Measurements from ENCODE around the gene CELA3B. TPM values are rescaled to one million over a fixed set of nuclear protein-coding genes. Genes with fewer than 3 reads are reported as not detected.
"Not testable (repeated sequence)": the region's sequence is repeated elsewhere in the genome, so short reads cannot be mapped to it uniquely, and the experiment has no call there.

The CELA3B gene
- total RNA-seq, 4 donors from 2014 or later: not detected

GRCh38 chr1:22030057-22030456, 53.2 kb downstream of the CELA3B start:
- H3K27ac ChIP-seq: no peak overlapping the region
- TF ChIP-seq CTCF (IDR thresholded peaks at IDR 0.05) (no peak), POLR2A (IDR thresholded peaks at IDR 0.05) (no peak)
- no peak for DNase-seq
- no peak overlapping the region for H3K4me3 ChIP-seq (replicated peaks in 1 of 3)
- peaks cover 6 to 8% of the 10 kb centered on the region in 2 donors for H3K4me1 ChIP-seq
- 87 to 88% methylated on average over 4 of the region's 4 CpGs for WGBS, 2 donors
- H3K36me3 ChIP-seq: no peaks in the 10 kb centered on the region
- H3K27me3 ChIP-seq: no peaks in the 10 kb centered on the region
- no peaks in the 10 kb centered on the region for H3K9me3 ChIP-seq
- intact Hi-C loops (cut with DNase I): no loop called here

GRCh38 chr1:22030473-22030872, 53.7 kb downstream of the CELA3B start:
- H3K4me3 ChIP-seq (replicated peaks in 1 of 3): no peak overlapping the region
- intact Hi-C loops (cut with DNase I): no loop called here
- H3K27ac ChIP-seq: no peak overlapping the region

GRCh38 chr1:22031214-22031962, 54.6 kb downstream of the CELA3B start:
- DNase-seq: no peak
- peaks cover 2% of the 10 kb centered on the region in 2 donors for H3K4me1 ChIP-seq
- no peak overlapping the region for H3K27ac ChIP-seq

More at GRCh38 chr1:22030473-22030872, 53.7 kb downstream of the CELA3B start:
- no peak for DNase-seq
- H3K4me1 ChIP-seq: peaks cover 6 to 8% of the 10 kb centered on the region in 2 donors
- H3K27me3 ChIP-seq: no peaks in the 10 kb centered on the region
- TF ChIP-seq POLR2A (IDR thresholded peaks at IDR 0.05) (no peak), CTCF (IDR thresholded peaks at IDR 0.05) (no peak)
- H3K9me3 ChIP-seq: no peaks in the 10 kb centered on the region
- H3K36me3 ChIP-seq: no peaks in the 10 kb centered on the region
- 87 to 90% methylated on average over 2 to 3 of the region's 3 CpGs for WGBS, 2 donors

GRCh38 chr1:22034834-22035233, 58.0 kb downstream of the CELA3B start:
- H3K27ac ChIP-seq; H3K27me3 ChIP-seq; H3K4me1 ChIP-seq; H3K4me3 ChIP-seq (replicated peaks in 1 of 3); H3K9me3 ChIP-seq; H3K36me3 ChIP-seq; DNase-seq; intact Hi-C loops (cut with DNase I): not testable (repeated sequence)
- WGBS, 2 donors: 76 to 85% methylated on average over 5 of the region's 5 CpGs

More at GRCh38 chr1:22031214-22031962, 54.6 kb downstream of the CELA3B start:
- Histone ChIP-seq H3K27me3 (no peaks in the 10 kb centered on the region), H3K36me3 (no peaks in the 10 kb centered on the region), H3K9me3 (no peaks in the 10 kb centered on the region), H3K4me3 (replicated peaks in 1 of 3) (no peak overlapping the region)
- 73 to 74% methylated on average over 8 of the region's 8 CpGs for WGBS, 2 donors
- intact Hi-C loops (cut with DNase I): no loop called here
- TF ChIP-seq POLR2A (IDR thresholded peaks at IDR 0.05): no peak
- TF ChIP-seq CTCF (IDR thresholded peaks at IDR 0.05): no peak

- Histone ChIP-seq H3K9me3 (no peaks in the 10 kb centered on the region), H3K4me1 (peaks cover 0 to 11% of the 10 kb centered on the region in 2 donors), H3K27me3 (no peaks in the 10 kb centered on the region), H3K36me3 (no peaks in the 10 kb centered on the region), H3K27ac (no peak overlapping the region), H3K4me3 (replicated peaks in 1 of 3) (no peak overlapping the region)
- TF ChIP-seq POLR2A (IDR thresholded peaks at IDR 0.05): no peak
- no peak for TF ChIP-seq CTCF (IDR thresholded peaks at IDR 0.05)
- intact Hi-C loops (cut with DNase I): no loop called here
- DNase-seq: no peak
- 72 to 81% methylated on average over 7 of the region's 7 CpGs for WGBS, 2 donors
These were observed 60.7 kb downstream of the CELA3B start for GRCh38 chr1:22037520-22037919.

Data from thyroid gland (tissue), 4 donors.